Adrenal gland (tissue), 5 donors: ENCODE measurements around the gene CHST11.

Source experiments
- POLR2A ChIP-seq, 2 donors: fragments of 450-650 bp; IDR thresholded peaks; one replicate each; pipeline ENCODE4 v1.6.1; 2017; ENCODE audit warnings: antibody characterized with exemption in 2 of 2, mild to moderate bottlenecking in 2 of 2, moderate library complexity in 1 of 2
- TF ChIP-seq, protein P1 (sequence below), 6 experiments: fragments of 450-650 bp in 4 of 6; fragments of 200-600 bp in 2 of 6; sonication (generic) in 1 of 6; IDR thresholded peaks; 1 replicate in 5 of 6; 2 replicates in 1 of 6; pipeline versions ENCODE4 v1.5.1 to v1.8.0; 2016 to 2021; ENCODE audit warnings: antibody characterized with exemption in 6 of 6, mild to moderate bottlenecking in 2 of 6, moderate library complexity in 1 of 6
- donor health status: DM: no; HTN: no; CAD: no.

DNA sequence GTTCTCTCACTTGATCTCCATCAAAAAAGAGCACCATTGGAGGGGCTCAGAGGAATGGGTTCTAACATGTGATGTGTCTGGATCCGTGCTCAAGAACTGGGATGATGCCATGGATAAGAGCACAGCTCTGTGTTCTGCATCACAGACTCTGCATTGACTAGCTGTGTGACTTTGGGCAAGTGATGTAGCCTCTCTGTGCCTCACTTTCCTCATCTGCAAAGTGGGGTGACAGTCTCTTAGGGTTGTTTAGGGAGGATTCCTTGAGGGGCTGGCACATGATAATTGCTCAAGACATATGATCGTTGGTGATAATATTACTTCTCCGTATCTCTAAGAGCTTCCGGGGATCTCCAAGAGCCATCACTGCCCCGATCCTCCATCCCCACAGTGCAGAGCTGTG is 202.3 kb downstream of the CHST11 start:
- TF ChIP-seq, protein P1, sequence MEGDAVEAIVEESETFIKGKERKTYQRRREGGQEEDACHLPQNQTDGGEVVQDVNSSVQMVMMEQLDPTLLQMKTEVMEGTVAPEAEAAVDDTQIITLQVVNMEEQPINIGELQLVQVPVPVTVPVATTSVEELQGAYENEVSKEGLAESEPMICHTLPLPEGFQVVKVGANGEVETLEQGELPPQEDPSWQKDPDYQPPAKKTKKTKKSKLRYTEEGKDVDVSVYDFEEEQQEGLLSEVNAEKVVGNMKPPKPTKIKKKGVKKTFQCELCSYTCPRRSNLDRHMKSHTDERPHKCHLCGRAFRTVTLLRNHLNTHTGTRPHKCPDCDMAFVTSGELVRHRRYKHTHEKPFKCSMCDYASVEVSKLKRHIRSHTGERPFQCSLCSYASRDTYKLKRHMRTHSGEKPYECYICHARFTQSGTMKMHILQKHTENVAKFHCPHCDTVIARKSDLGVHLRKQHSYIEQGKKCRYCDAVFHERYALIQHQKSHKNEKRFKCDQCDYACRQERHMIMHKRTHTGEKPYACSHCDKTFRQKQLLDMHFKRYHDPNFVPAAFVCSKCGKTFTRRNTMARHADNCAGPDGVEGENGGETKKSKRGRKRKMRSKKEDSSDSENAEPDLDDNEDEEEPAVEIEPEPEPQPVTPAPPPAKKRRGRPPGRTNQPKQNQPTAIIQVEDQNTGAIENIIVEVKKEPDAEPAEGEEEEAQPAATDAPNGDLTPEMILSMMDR (IDR thresholded peaks at IDR 0.05), result no peak
- TF ChIP-seq POLR2A (IDR thresholded peaks at IDR 0.05), result no peak
